CD8-positive, alpha-beta memory T cell (primary cell): ENCODE data around the gene MBD3L1. TPM values are rescaled to one million over a fixed set of nuclear protein-coding genes. Genes with fewer than 3 reads are reported as not detected.

ENCODE experiments used
- CTCF ChIA-PET: fragments of 350-600 bp; sonication (Branson Sonifier 250); formaldehyde crosslinking; loops from one replicate; lab custom pipeline; 2021; ENCODE audit warnings: antibody characterized with exemption; lab: Charles Lee
- POLR2A ChIA-PET: fragments of 350-600 bp; sonication (Branson Sonifier 250); formaldehyde crosslinking; loops from one replicate; lab custom pipeline; 2021; ENCODE audit warnings: antibody characterized with exemption; lab: Charles Lee
- DNase-seq, 5 donors: peaks; one replicate each; pipeline versions ENCODE4 v3.0.0 to v3.0.0-alpha.2; 2020 to 2022; ENCODE audit warnings: mixed read lengths in 1 of 5
- H3K27ac ChIP-seq: one replicate; pipeline ENCODE4 v1.7.0; 2013; ENCODE audit warnings: low read depth, mild to moderate bottlenecking, low read length, moderate library complexity
- H3K27me3 ChIP-seq: 2 replicates; pipeline ENCODE4 v1.7.0; 2013; ENCODE audit warnings: low read length, mild to moderate bottlenecking; ENCODE audit not compliant: insufficient read depth, poor library complexity, severe bottlenecking
- H3K36me3 ChIP-seq: 2 replicates; pipeline ENCODE4 v1.7.0; 2013; ENCODE audit warnings: mild to moderate bottlenecking, low read length, moderate library complexity; ENCODE audit not compliant: insufficient read depth
- H3K4me1 ChIP-seq: 2 replicates; pipeline ENCODE4 v1.7.0; 2013; ENCODE audit warnings: mild to moderate bottlenecking, low read length, moderate library complexity; ENCODE audit not compliant: insufficient read depth
- H3K4me3 ChIP-seq: 2 replicates; pipeline ENCODE4 v1.7.0; 2013; ENCODE audit warnings: mild to moderate bottlenecking, low read length
- H3K9me3 ChIP-seq: 2 replicates; pipeline ENCODE4 v1.7.0; 2013; ENCODE audit warnings: mild to moderate bottlenecking, low read length
- H3K27ac Mint-ChIP-seq, 8 donors: one replicate each; pipeline ENCODE4 v1.8.0; 2020 to 2021; ENCODE audit warnings: mixed read lengths in 8 of 8, mild to moderate bottlenecking in 6 of 8, inconsistent platforms in 3 of 8, moderate library complexity in 3 of 8
- H3K27me3 Mint-ChIP-seq, 2 donors: one replicate each; pipeline ENCODE4 v1.8.0; 2020 to 2021; ENCODE audit warnings: mixed read lengths in 2 of 2, mild to moderate bottlenecking in 1 of 2, moderate library complexity in 1 of 2
- H3K36me3 Mint-ChIP-seq, 3 donors: one replicate each; pipeline ENCODE4 v1.8.0; 2020 to 2021; ENCODE audit warnings: mixed read lengths in 3 of 3, inconsistent platforms in 1 of 3, mild to moderate bottlenecking in 1 of 3
- H3K4me1 Mint-ChIP-seq, 3 donors: one replicate each; pipeline ENCODE4 v1.8.0; 2020 to 2021; ENCODE audit warnings: mixed read lengths in 3 of 3, inconsistent platforms in 1 of 3, mild to moderate bottlenecking in 1 of 3
- H3K4me3 Mint-ChIP-seq, 7 donors: one replicate each; pipeline ENCODE4 v1.8.0; 2020 to 2021; ENCODE audit warnings: mixed read lengths in 7 of 7, mild to moderate bottlenecking in 6 of 7, moderate library complexity in 4 of 7, inconsistent platforms in 2 of 7
- H3K9me3 Mint-ChIP-seq, 5 donors: one replicate each; pipeline ENCODE4 v1.8.0; 2020 to 2022; ENCODE audit warnings: mixed read lengths in 5 of 5, mild to moderate bottlenecking in 3 of 5, moderate library complexity in 2 of 5, inconsistent platforms in 1 of 5
- polyA plus RNA-seq: library from polyadenylated mRNA; unstranded; fragments of 300-500 nt; fragmentation: Illumina TruSeq; gene quantifications from one replicate; pipeline ENCODE4 v1.2.3, GENCODE V29; 2021
- total RNA-seq, 2 experiments: library from RNA; stranded (reverse); gene quantifications; one replicate each; pipeline ENCODE4 v1.2.3, GENCODE V29; 2021

Gene MBD3L1
- total and polyA plus RNA-seq, 3 experiments from 2014 or later = not detected

- Mint-ChIP-seq H3K27ac (no peak overlapping the region), H3K9me3 (peaks cover 5 to 20% (median 10%) of the 10 kb centered on the region in 5 donors), H3K27me3 (peaks cover 17 to 41% of the 10 kb centered on the region in 2 donors), H3K4me1 (no peaks in the 10 kb centered on the region), H3K4me3 (no peak overlapping the region), H3K36me3 (peaks cover 0 to 15% (median 0%) of the 10 kb centered on the region in 3 donors)
- no peaks in the 10 kb centered on the region for H3K36me3 ChIP-seq
- POLR2A ChIA-PET = no interaction called here
- no peak overlapping the region for H3K4me3 ChIP-seq
- no peak overlapping the region for H3K27ac ChIP-seq
- DNase-seq = no peak
- CTCF ChIA-PET = no interaction called here
- no peaks in the 10 kb centered on the region for H3K9me3 ChIP-seq
- H3K4me1 ChIP-seq = no peaks in the 10 kb centered on the region
- no peaks in the 10 kb centered on the region for H3K27me3 ChIP-seq
Observed at GRCh38 chr19:8846819-8847218, 14.6 kb downstream of the MBD3L1 start.

GRCh38 chr19:8849232-8849631, 17.1 kb downstream of the MBD3L1 start:
- no peaks in the 10 kb centered on the region for H3K4me1 Mint-ChIP-seq
- Histone ChIP-seq H3K27me3 (no peaks in the 10 kb centered on the region), H3K27ac (no peak overlapping the region), H3K36me3 (no peaks in the 10 kb centered on the region), H3K4me1 (no peaks in the 10 kb centered on the region), H3K9me3 (no peaks in the 10 kb centered on the region), H3K4me3 (no peak overlapping the region)
- peaks cover 0 to 15% (median 0%) of the 10 kb centered on the region in 3 donors for H3K36me3 Mint-ChIP-seq
- H3K9me3 Mint-ChIP-seq = peaks cover 5 to 20% (median 8%) of the 10 kb centered on the region in 5 donors
- ChIA-PET CTCF (no interaction called here), POLR2A (no interaction called here)
- H3K27me3 Mint-ChIP-seq = peaks cover 19 to 46% of the 10 kb centered on the region in 2 donors
- peak overlapping the region in 1 of 8 donors; percentile 65 for H3K27ac Mint-ChIP-seq
- no peak for DNase-seq
- no peak overlapping the region for H3K4me3 Mint-ChIP-seq

- Histone ChIP-seq H3K27me3 (no peaks in the 10 kb centered on the region), H3K4me1 (no peaks in the 10 kb centered on the region), H3K36me3 (no peaks in the 10 kb centered on the region), H3K4me3 (no peak overlapping the region), H3K27ac (no peak overlapping the region), H3K9me3 (no peaks in the 10 kb centered on the region)
- ChIA-PET POLR2A (no interaction called here), CTCF (no interaction called here)
- H3K9me3 Mint-ChIP-seq = peaks cover 5 to 20% (median 8%) of the 10 kb centered on the region in 5 donors
- peaks cover 21 to 50% of the 10 kb centered on the region in 2 donors for H3K27me3 Mint-ChIP-seq
- no peak overlapping the region for H3K4me3 Mint-ChIP-seq
- no peak overlapping the region for H3K27ac Mint-ChIP-seq
- peaks cover 0 to 15% (median 0%) of the 10 kb centered on the region in 3 donors for H3K36me3 Mint-ChIP-seq
- no peak for DNase-seq
- H3K4me1 Mint-ChIP-seq = no peaks in the 10 kb centered on the region
Observed at GRCh38 chr19:8850488-8850887, 18.3 kb downstream of the MBD3L1 start.

- Histone ChIP-seq H3K27me3 (no peaks in the 10 kb centered on the region), H3K27ac (no peak overlapping the region), H3K4me3 (no peak overlapping the region), H3K9me3 (no peaks in the 10 kb centered on the region), H3K4me1 (no peaks in the 10 kb centered on the region), H3K36me3 (no peaks in the 10 kb centered on the region)
- Mint-ChIP-seq H3K27me3 (peaks cover 22 to 43% of the 10 kb centered on the region in 2 donors), H3K27ac (no peak overlapping the region), H3K9me3 (peaks cover 0 to 2% (median 0%) of the 10 kb centered on the region in 5 donors), H3K4me1 (no peaks in the 10 kb centered on the region), H3K4me3 (no peak overlapping the region), H3K36me3 (no peaks in the 10 kb centered on the region)
- CTCF ChIA-PET = no interaction called here
- no peak for DNase-seq
- POLR2A ChIA-PET = interaction anchor here (0.7 kb wide), 1 partner anchor 152 kb away, joined by 3 read pairs; no protein-coding TSS in a partner anchor
Observed at GRCh38 chr19:8858260-8858659, 26.1 kb downstream of the MBD3L1 start.

GRCh38 chr19:8866344-8866743, 34.2 kb downstream of the MBD3L1 start:
- POLR2A ChIA-PET = no interaction called here
- Mint-ChIP-seq H3K27me3 (peaks cover 11 to 23% of the 10 kb centered on the region in 2 donors), H3K36me3 (no peaks in the 10 kb centered on the region), H3K9me3 (peaks cover 0 to 2% (median 0%) of the 10 kb centered on the region in 5 donors), H3K4me1 (no peaks in the 10 kb centered on the region), H3K4me3 (no peak overlapping the region), H3K27ac (no peak overlapping the region)
- H3K4me3 ChIP-seq = no peak overlapping the region
- no peaks in the 10 kb centered on the region for H3K36me3 ChIP-seq
- H3K9me3 ChIP-seq = no peaks in the 10 kb centered on the region
- H3K4me1 ChIP-seq = no peaks in the 10 kb centered on the region
- CTCF ChIA-PET = no interaction called here
- DNase-seq = no peak
- H3K27me3 ChIP-seq = peaks cover 3% of the 10 kb centered on the region
- H3K27ac ChIP-seq = no peak overlapping the region

GRCh38 chr19:8877854-8878705, 45.9 kb downstream of the MBD3L1 start:
- no peak overlapping the region for H3K27ac ChIP-seq
- DNase-seq = no peak
- no peaks in the 10 kb centered on the region for H3K4me1 ChIP-seq
- CTCF ChIA-PET = no interaction called here
- H3K4me3 ChIP-seq = no peak overlapping the region
- no peak overlapping the region for H3K4me3 Mint-ChIP-seq
- H3K27me3 Mint-ChIP-seq = peaks cover 8 to 32% of the 10 kb centered on the region in 2 donors
- no peaks in the 10 kb centered on the region for H3K9me3 ChIP-seq
- POLR2A ChIA-PET = no interaction called here
- peaks cover 0 to 15% (median 7%) of the 10 kb centered on the region in 5 donors for H3K9me3 Mint-ChIP-seq
- H3K27me3 ChIP-seq = no peaks in the 10 kb centered on the region
- H3K36me3 Mint-ChIP-seq = no peaks in the 10 kb centered on the region
- no peaks in the 10 kb centered on the region for H3K36me3 ChIP-seq
- no peaks in the 10 kb centered on the region for H3K4me1 Mint-ChIP-seq
- no peak overlapping the region for H3K27ac Mint-ChIP-seq

- Mint-ChIP-seq H3K4me1 (no peaks in the 10 kb centered on the region), H3K27me3 (peaks cover 10 to 18% of the 10 kb centered on the region in 2 donors), H3K9me3 (peaks cover 0 to 14% (median 7%) of the 10 kb centered on the region in 5 donors), H3K4me3 (no peak overlapping the region), H3K27ac (no peak overlapping the region), H3K36me3 (no peaks in the 10 kb centered on the region)
- H3K9me3 ChIP-seq = no peaks in the 10 kb centered on the region
- ChIA-PET POLR2A (no interaction called here), CTCF (no interaction called here)
- no peaks in the 10 kb centered on the region for H3K4me1 ChIP-seq
- H3K36me3 ChIP-seq = no peaks in the 10 kb centered on the region
- H3K27ac ChIP-seq = no peak overlapping the region
- H3K27me3 ChIP-seq = no peaks in the 10 kb centered on the region
- DNase-seq = no peak
- H3K4me3 ChIP-seq = no peak overlapping the region
Observed at GRCh38 chr19:8880868-8881488, 48.8 kb downstream of the MBD3L1 start.

- H3K27me3 Mint-ChIP-seq = peaks cover 10 to 18% of the 10 kb centered on the region in 2 donors
- POLR2A ChIA-PET = no interaction called here
Observed at GRCh38 chr19:8881512-8881911, 49.3 kb downstream of the MBD3L1 start.

More at GRCh38 chr19:8881512-8881911, 49.3 kb downstream of the MBD3L1 start:
- Mint-ChIP-seq H3K4me1 (no peaks in the 10 kb centered on the region), H3K4me3 (no peak overlapping the region), H3K27ac (no peak overlapping the region), H3K36me3 (no peaks in the 10 kb centered on the region), H3K9me3 (peaks cover 0 to 14% (median 7%) of the 10 kb centered on the region in 5 donors)
- H3K27me3 ChIP-seq = no peaks in the 10 kb centered on the region
- CTCF ChIA-PET = no interaction called here
- H3K4me1 ChIP-seq = no peaks in the 10 kb centered on the region
- H3K27ac ChIP-seq = no peak overlapping the region
- no peaks in the 10 kb centered on the region for H3K9me3 ChIP-seq
- no peak overlapping the region for H3K4me3 ChIP-seq
- no peaks in the 10 kb centered on the region for H3K36me3 ChIP-seq
- no peak for DNase-seq
